UCSD-AML1 (cell line): ENCODE results near the gene PRELID2.
"Not testable (repeated sequence)": the region's sequence is repeated elsewhere in the genome, so short reads cannot be mapped to it uniquely, and the experiment has no call there.

Experiments
- DNase-seq: peaks from one replicate; lab custom pipeline; 2025; ENCODE audit not compliant: unreplicated experiment; lab: John Stamatoyannopoulos, UW

Gene PRELID2

GRCh38 chr5:145752947-145753346, 82.2 kb downstream of the PRELID2 start:
- DNase-seq, result no peak

- DNase-seq, result no peak
Observed at GRCh38 chr5:145752534-145752933, 82.6 kb downstream of the PRELID2 start.

- DNase-seq, result no peak
Observed at GRCh38 chr5:145750199-145750598, 84.9 kb downstream of the PRELID2 start.

GRCh38 chr5:145743396-145744061, 91.6 kb downstream of the PRELID2 start:
- DNase-seq, result no peak

GRCh38 chr5:145739843-145740242, 95.3 kb downstream of the PRELID2 start:
- DNase-seq, result no peak

- no peak for DNase-seq
Observed at GRCh38 chr5:145738227-145738626, 96.9 kb downstream of the PRELID2 start.

GRCh38 chr5:145737578-145737977, 97.6 kb downstream of the PRELID2 start:
- no peak for DNase-seq

- not testable (repeated sequence) for DNase-seq
Observed at GRCh38 chr5:145729956-145730355, 105.2 kb downstream of the PRELID2 start.

GRCh38 chr5:145723516-145723915, 111.6 kb downstream of the PRELID2 start:
- DNase-seq, result no peak

GRCh38 chr5:145718956-145719355, 116.2 kb downstream of the PRELID2 start:
- DNase-seq, result no peak

GRCh38 chr5:145715412-145715811, 119.7 kb downstream of the PRELID2 start:
- no peak for DNase-seq

GRCh38 chr5:145712245-145712644, 122.9 kb downstream of the PRELID2 start:
- DNase-seq, result no peak

- no peak for DNase-seq
Observed at GRCh38 chr5:145711417-145711816, 123.7 kb downstream of the PRELID2 start.
